ENCODE measurements around the gene SLC5A5.

DNA sequence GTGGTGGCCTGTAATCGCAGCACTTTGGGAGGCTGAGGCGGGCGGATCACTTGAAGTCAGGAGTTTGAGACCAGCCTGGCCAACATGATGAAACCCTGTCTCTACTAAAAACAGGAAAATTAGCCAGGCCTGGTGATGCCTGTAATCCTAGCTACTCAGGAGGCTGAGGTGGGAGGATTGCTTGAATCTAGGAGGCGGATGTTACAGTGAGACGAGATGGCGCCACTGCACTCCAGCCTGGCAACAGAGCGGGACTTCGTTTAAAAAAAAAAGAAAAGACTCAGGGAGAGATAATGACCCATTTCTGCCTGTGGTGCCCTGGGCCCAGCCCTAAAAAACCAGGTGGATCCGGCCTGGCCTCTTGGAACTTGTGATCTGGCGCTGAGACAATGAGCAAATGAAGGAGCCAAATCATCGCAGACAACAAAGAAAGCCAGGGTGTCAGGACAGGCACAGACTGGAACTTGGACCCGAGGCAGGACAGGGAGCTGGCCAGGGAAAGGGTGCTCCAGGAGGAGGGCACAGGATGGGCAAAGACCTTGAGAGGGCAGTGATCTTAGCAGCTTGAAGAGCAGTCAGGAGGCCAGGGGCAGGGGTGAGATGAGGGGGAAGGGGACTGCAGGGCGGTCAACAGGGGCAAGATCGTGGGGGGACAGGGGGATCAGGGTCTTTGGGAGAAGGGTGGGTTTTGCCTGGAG is 23.0 kb upstream of the SLC5A5 start:
- TF ChIP-seq POLR2AphosphoS5 (IDR thresholded peaks at IDR 0.05; ENCODE audit: low read depth, low read length) (no peak), SIN3A (IDR thresholded peaks at IDR 0.05; ENCODE audit: borderline replicate concordance, insufficient read depth, low read depth, low read length) (no peak), TCF7L2 (IDR thresholded peaks at IDR 0.05; ENCODE audit: low read depth, low read length) (no peak)
- TF ChIP-seq, protein P1, sequence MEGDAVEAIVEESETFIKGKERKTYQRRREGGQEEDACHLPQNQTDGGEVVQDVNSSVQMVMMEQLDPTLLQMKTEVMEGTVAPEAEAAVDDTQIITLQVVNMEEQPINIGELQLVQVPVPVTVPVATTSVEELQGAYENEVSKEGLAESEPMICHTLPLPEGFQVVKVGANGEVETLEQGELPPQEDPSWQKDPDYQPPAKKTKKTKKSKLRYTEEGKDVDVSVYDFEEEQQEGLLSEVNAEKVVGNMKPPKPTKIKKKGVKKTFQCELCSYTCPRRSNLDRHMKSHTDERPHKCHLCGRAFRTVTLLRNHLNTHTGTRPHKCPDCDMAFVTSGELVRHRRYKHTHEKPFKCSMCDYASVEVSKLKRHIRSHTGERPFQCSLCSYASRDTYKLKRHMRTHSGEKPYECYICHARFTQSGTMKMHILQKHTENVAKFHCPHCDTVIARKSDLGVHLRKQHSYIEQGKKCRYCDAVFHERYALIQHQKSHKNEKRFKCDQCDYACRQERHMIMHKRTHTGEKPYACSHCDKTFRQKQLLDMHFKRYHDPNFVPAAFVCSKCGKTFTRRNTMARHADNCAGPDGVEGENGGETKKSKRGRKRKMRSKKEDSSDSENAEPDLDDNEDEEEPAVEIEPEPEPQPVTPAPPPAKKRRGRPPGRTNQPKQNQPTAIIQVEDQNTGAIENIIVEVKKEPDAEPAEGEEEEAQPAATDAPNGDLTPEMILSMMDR (IDR thresholded peaks at IDR 0.05), result no peak
- TF ChIP-seq, protein P2, sequence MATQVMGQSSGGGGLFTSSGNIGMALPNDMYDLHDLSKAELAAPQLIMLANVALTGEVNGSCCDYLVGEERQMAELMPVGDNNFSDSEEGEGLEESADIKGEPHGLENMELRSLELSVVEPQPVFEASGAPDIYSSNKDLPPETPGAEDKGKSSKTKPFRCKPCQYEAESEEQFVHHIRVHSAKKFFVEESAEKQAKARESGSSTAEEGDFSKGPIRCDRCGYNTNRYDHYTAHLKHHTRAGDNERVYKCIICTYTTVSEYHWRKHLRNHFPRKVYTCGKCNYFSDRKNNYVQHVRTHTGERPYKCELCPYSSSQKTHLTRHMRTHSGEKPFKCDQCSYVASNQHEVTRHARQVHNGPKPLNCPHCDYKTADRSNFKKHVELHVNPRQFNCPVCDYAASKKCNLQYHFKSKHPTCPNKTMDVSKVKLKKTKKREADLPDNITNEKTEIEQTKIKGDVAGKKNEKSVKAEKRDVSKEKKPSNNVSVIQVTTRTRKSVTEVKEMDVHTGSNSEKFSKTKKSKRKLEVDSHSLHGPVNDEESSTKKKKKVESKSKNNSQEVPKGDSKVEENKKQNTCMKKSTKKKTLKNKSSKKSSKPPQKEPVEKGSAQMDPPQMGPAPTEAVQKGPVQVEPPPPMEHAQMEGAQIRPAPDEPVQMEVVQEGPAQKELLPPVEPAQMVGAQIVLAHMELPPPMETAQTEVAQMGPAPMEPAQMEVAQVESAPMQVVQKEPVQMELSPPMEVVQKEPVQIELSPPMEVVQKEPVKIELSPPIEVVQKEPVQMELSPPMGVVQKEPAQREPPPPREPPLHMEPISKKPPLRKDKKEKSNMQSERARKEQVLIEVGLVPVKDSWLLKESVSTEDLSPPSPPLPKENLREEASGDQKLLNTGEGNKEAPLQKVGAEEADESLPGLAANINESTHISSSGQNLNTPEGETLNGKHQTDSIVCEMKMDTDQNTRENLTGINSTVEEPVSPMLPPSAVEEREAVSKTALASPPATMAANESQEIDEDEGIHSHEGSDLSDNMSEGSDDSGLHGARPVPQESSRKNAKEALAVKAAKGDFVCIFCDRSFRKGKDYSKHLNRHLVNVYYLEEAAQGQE (IDR thresholded peaks at IDR 0.05; ENCODE audit: insufficient read depth in 1 of 2, low read depth in 2 of 2, low read length in 1 of 2), result no peak
